Cardiac muscle cell (in vitro differentiated cells and primary cell): ENCODE measurements around the gene PRR20G. TPM values are rescaled to one million over a fixed set of nuclear protein-coding genes. Genes with fewer than 3 reads are reported as not detected.

Experiments used
- DNase-seq, 2 donors: peaks; one replicate each; pipeline versions ENCODE4 v3.0.0 to v3.0.0-alpha.2; 2010 to 2017; ENCODE audit warnings: low read depth in 1 of 2, low spot score in 1 of 2
- H3K27ac ChIP-seq: fragments of 200-600 bp; sonication (generic); 2 replicates; pipeline ENCODE4 v1.5.1; 2016
- H3K27me3 ChIP-seq: fragments of 200-600 bp; sonication (generic); 2 replicates; pipeline ENCODE4 v1.6.0; 2016; ENCODE audit warnings: control low read depth
- H3K36me3 ChIP-seq: fragments of 200-600 bp; sonication (generic); 2 replicates; pipeline ENCODE4 v1.5.1; 2016; ENCODE audit warnings: control low read depth
- H3K4me1 ChIP-seq: fragments of 200-600 bp; sonication (generic); 2 replicates; pipeline ENCODE4 v1.8.1; 2017; ENCODE audit warnings: low read depth, mild to moderate bottlenecking, mixed run types
- H3K4me3 ChIP-seq: fragments of 200-600 bp; sonication (generic); 2 replicates; pipeline ENCODE4 v1.5.1; 2016; ENCODE audit warnings: mild to moderate bottlenecking
- H3K9me3 ChIP-seq: fragments of 200-600 bp; sonication (generic); 2 replicates; pipeline ENCODE4 v1.5.1; 2017; ENCODE audit warnings: low read depth, mild to moderate bottlenecking, control low read depth
- CTCF ChIP-seq: IDR thresholded peaks from 2 replicates; pipeline ENCODE4 v1.5.1; 2012; ENCODE audit warnings: low read depth, mild to moderate bottlenecking, low read length
- polyA plus RNA-seq: library from polyadenylated mRNA; unstranded; fragments of >200 nt; fragmentation: Nextera tagmentation; extraction: Ambion mirVana; gene quantifications from 2 replicates; pipeline ENCODE4 v1.2.1, GENCODE V29; 2016
- total RNA-seq: library from RNA; depleted of rRNA; stranded (reverse); fragments of >200 nt; gene quantifications from 2 replicates; pipeline ENCODE4 v1.2.3, GENCODE V29; 2016

PRR20G gene
- total and polyA plus RNA-seq, 2 experiments from 2014 or later = not detected

- no peak for TF ChIP-seq CTCF
- H3K4me3 ChIP-seq = no peak overlapping the region
- no peak for DNase-seq
- no peaks in the 10 kb centered on the region for H3K27me3 ChIP-seq
- no peak overlapping the region for H3K27ac ChIP-seq
- H3K4me1 ChIP-seq = no peaks in the 10 kb centered on the region
- H3K9me3 ChIP-seq = no peaks in the 10 kb centered on the region
- no peaks in the 10 kb centered on the region for H3K36me3 ChIP-seq
These were observed 24.1 kb downstream of the PRR20G start for GRCh38 chr3:127263586-127264231.

- no peak overlapping the region for H3K4me3 ChIP-seq
- no peak for DNase-seq
- no peaks in the 10 kb centered on the region for H3K4me1 ChIP-seq
- TF ChIP-seq CTCF = no peak
- H3K27me3 ChIP-seq = no peaks in the 10 kb centered on the region
- no peaks in the 10 kb centered on the region for H3K9me3 ChIP-seq
- H3K36me3 ChIP-seq = no peaks in the 10 kb centered on the region
- H3K27ac ChIP-seq = no peak overlapping the region
These were observed 24.8 kb downstream of the PRR20G start for GRCh38 chr3:127263037-127263436.

- Histone ChIP-seq H3K4me1 (no peaks in the 10 kb centered on the region), H3K36me3 (no peaks in the 10 kb centered on the region)
These were observed 25.3 kb downstream of the PRR20G start for GRCh38 chr3:127262533-127262932.

GRCh38 chr3:127261925-127262324 lies 25.9 kb downstream of the PRR20G start:
- no peaks in the 10 kb centered on the region for H3K36me3 ChIP-seq
- no peaks in the 10 kb centered on the region for H3K4me1 ChIP-seq
- H3K4me3 ChIP-seq = no peak overlapping the region
- H3K27me3 ChIP-seq = no peaks in the 10 kb centered on the region
- TF ChIP-seq CTCF = no peak
- no peak for DNase-seq
- H3K9me3 ChIP-seq = no peaks in the 10 kb centered on the region
- H3K27ac ChIP-seq = no peak overlapping the region

More at GRCh38 chr3:127262533-127262932, 25.3 kb downstream of the PRR20G start:
- Histone ChIP-seq H3K4me3 (no peak overlapping the region), H3K9me3 (no peaks in the 10 kb centered on the region), H3K27ac (no peak overlapping the region), H3K27me3 (no peaks in the 10 kb centered on the region)
- no peak for TF ChIP-seq CTCF
- DNase-seq = no peak

GRCh38 chr3:127260826-127261555 lies 26.9 kb downstream of the PRR20G start:
- no peak for DNase-seq
- Histone ChIP-seq H3K4me1 (no peaks in the 10 kb centered on the region), H3K27ac (no peak overlapping the region), H3K36me3 (no peaks in the 10 kb centered on the region), H3K4me3 (no peak overlapping the region), H3K27me3 (no peaks in the 10 kb centered on the region), H3K9me3 (no peaks in the 10 kb centered on the region)
- no peak for TF ChIP-seq CTCF
